Measurements from ENCODE around the gene CA9.
"Not testable (repeated sequence)": the region's sequence is repeated elsewhere in the genome, so short reads cannot be mapped to it uniquely, and the experiment has no call there.

The CA9 gene

GRCh38 chr9:35673132-35674024, at the start of gene CA9:
Gene CA9 (plus strand): TSS chr9:35673928. CDS start chr9:35673960, 32 bp downstream.
- DNase-seq = no peak

GRCh38 chr9:35627575-35627974, 46.2 kb upstream of the CA9 start:
- no peak for DNase-seq

DNA sequence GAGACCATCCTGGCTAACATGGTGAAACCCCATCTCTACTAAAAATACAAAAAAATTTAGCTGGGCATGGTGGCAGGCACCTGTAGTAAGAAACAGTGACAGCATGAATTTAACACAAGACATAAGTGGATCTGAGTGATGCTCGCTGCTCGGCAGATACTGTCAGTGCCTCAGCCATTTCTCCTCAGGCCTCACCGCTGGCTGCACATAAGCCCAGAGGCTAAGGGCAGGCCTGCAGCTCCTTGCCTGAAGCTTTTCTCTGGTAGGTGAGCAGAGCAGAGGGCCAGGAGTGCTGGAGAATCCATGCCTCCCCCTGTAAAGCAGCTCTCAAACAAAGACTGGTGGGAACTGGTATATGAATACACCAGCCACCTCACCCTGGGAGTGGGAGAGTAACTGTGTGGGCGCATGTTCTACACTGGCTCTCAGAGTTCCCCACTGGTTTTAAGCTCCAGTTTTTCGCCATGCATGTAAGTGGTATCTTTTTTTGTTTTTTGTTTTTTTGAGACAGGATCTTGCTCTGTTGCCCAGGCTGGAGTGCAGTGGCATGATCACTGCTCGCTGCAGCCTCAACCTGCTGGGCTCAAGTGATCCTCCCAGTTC, 45.2 kb upstream of the CA9 start:
- DNase-seq = no peak

DNA sequence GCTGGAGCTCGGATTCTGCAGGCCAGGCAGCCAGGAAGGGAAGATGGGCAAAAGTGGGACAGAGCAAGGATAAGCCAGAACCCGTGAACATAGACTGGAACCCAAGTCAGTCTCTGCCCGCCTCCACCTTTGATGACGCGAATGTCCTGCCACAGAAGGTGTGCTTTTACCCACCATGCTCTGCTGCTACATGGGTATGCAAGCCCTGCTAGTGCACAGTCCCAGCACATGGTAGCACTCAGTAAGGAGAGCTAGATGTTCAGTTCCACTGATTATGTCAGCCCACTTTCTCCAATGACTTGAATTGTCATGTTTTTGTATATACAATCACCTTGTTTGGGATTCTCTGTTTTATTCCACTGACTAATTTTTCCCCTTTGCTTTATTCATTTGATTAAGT, 44.1 kb upstream of the CA9 start:
- no peak for DNase-seq

DNA sequence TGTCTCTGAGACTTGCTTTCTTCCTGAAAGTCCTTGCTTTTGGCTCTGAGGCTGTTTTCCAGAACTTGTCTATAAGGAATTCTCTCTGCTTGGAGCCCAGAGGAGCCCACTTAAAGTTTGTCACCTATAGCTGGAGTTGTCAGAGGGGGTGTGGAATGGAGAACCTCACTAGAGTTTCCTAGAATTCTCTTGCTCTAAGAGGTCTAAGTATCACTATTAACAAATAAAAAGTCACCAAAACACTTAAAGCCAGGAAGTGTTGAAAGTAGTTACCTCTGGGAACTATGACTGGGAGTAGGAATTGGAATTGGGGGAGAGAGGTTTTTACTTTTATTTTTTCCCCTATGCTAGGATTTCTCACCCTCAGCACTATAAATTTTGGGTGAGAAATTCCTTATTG, 38.0 kb upstream of the CA9 start:
- DNase-seq = no peak

GRCh38 chr9:35636135-35636876, 37.4 kb upstream of the CA9 start:
- DNase-seq = no peak

DNA sequence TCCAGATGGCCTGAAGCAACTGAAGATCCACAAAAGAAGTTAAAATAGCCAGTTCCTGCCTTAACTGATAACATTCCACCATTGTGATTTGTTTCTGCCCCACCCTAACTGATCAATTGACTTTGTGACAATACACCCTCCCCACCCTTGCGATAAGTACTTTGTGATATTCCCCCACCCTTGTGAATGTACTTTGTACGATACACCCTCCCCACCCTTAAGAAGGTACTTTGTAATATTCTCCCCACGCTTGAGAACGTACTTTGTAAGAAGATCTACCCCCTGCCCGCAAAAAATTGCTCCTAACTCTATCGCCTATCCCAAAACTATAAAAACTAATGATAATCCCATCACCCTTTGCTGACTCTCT, 36.9 kb upstream of the CA9 start:
- peak; percentile 1 for DNase-seq

DNA sequence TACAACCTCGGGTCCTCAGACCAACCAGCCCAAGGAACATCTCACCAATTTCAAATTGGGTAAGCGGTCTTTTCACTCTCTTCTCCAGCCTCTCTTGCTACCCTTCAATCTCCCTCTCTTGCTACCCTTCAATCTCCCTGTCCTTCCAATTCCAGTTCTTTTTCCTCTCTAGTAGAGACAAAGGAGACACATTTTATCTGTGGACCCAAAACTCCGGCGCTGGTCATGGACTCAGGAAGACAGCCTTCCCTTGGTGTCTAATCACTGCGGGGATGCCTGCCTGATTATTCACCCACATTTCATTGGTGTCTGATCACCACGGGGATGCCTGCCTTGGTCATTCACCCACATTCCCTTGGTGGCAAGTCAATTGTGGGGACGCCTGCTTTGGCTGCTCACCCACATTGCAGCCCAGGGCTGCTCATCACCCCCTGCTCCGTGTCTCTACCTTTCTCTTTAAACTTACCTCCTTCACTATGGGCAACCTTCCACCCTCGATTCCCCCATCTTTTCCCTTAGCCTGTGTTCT, 36.2 kb upstream of the CA9 start:
- peak; percentile 32 for DNase-seq

GRCh38 chr9:35638751-35639150, 35.0 kb upstream of the CA9 start:
- DNase-seq = not testable (repeated sequence)

GRCh38 chr9:35639225-35639624, 34.5 kb upstream of the CA9 start:
- not testable (repeated sequence) for DNase-seq

- DNase-seq = no peak
Measured at GRCh38 chr9:35639631-35640030, 34.1 kb upstream of the CA9 start.

DNA sequence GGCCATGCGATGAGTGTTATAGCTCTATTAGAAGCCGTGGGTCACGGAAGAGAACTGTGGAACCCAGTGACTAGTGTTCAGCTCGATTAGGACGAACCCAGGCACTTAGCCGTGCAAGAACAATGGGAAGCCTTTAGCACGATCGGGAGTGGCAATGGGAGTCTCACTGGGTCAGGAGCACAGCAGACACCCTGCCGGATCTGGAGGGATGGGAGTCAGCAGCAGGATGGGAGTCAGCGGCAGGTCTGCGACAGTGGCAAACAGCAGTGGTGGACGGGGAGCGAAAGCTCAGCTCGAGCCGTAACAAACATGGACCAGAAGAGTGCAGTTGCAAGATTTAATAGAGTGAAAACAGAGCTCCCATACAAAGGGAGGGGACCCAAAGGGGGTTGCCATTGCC, 33.3 kb upstream of the CA9 start:
- not testable (repeated sequence) for DNase-seq

DNA sequence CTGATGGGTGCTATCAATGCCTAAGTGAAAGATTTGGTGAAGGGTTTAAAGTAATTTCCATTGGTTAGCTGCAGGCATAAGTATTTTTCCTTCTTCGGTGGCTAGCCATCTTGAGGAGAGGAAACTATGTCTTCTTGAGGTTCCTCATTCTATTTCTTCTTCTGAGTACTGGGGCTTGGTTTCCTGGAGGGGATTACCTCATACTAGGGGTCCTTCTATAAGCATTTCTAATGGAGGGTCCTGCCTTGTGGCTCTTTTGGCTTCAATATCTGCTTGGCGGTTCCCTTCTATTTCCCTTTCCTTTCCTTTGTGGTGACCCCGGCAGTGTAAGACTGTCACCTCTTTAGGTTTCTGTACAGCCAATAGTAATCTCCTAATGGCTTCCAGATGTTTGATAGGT, 32.2 kb upstream of the CA9 start:
- not testable (repeated sequence) for DNase-seq

GRCh38 chr9:35643046-35643445, 30.7 kb upstream of the CA9 start:
- DNase-seq = no peak

DNA sequence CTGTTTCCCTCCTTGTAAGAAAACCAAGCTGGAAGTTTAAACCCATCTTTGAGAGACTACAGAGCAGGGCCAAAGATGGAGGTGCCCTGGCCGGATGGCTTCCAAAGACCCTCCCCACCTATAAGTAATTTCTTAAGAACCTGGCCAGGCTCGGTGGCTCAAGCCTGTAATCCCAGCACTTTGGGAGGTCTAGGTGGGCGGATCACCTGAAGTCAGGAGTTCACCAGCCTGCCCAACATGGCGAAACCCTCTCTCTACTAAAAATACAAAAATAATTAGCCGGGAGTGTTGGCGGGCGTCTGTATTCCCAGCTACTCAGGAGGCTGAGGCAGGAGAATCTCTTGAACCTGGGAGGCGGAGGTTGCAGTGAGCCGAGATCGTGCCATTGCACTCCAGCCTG, 28.0 kb upstream of the CA9 start:
- not testable (repeated sequence) for DNase-seq

DNA sequence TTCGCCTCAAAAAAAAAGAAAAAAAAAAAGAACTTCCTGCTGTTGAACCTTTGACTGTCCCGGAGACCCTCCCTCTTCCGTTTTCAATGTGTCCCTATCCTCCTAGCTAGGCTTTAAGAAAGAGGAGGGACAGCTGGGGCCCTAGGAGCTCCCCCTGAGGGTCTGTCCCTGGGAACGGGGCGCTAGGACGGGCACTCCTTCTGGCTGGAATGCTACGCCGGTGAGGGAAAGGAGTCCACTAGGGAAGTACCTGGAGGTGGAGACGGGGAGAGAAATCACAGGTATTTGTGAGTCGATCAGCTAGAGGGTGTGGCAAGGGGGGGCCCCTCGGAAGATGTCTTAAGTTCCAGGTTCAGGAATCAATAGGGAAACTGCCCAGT, 27.6 kb upstream of the CA9 start:
- DNase-seq = no peak

GRCh38 chr9:35646533-35647265, 27.0 kb upstream of the CA9 start:
- peak; percentile 96 for DNase-seq

GRCh38 chr9:35649431-35650340, 24.0 kb upstream of the CA9 start:
- DNase-seq = peak; percentile 72

DNA sequence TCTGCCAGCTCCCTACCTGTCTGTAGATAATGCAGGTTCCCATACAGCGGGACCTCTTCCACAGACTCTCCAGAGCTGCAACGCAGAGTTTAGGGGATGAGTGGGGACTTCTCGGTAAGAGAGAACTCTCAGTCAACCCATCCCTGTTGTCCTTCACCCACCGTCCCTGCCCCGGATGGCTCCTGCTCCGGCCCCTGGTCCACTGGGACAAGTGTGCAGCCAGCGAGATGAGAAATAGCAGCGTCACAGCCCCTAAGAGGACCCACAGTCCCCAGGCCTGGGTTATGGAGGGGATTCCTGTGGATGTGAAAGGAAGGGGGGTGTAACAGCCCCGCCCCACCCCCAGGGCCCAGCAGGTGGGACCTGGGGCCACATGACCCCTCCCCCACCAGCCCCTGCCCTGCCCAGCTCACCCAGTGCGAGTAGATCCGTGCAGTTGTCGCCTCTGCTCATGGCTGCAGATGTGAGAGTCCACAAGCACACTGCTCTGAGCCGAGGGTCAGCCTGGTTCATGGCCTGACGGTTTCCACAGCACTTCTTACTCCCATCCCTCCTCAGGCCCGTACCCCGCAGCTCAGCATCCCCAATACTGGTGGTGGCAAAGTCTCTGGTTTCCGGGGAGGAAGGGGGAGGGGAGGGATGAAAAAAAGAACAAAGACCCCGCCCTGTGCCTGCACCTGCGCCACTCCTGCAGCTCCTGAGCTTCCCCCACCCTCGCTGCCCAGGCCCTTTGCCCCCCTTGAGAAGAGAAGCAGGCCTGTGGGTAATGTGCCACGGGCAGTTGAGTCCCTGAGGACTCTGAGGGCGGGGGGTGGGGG, 23.2 kb upstream of the CA9 start, which contains the start of gene SIT1:
Gene SIT1, minus strand, starts transcription at position 591 of the 818 bp plus-strand sequence. Its CDS starts 78 bp downstream, at position 513.
- peak; percentile 72 for DNase-seq
